Endodermal cell (in vitro differentiated cells): ENCODE data around the gene NUP50. TPM values are rescaled to one million over a fixed set of nuclear protein-coding genes. Genes with fewer than 3 reads are reported as not detected.

Source experiments
- DNase-seq: peaks from one replicate; pipeline ENCODE4 v3.0.0-alpha.2; 2017
- H3K27ac ChIP-seq: 2 replicates; pipeline ENCODE4 v1.5.1; 2013; ENCODE audit warnings: mild to moderate bottlenecking, low read depth, low read length, moderate library complexity
- H3K27me3 ChIP-seq: 2 replicates; pipeline ENCODE4 v1.6.1; 2013; ENCODE audit warnings: mild to moderate bottlenecking, low read length, moderate library complexity; ENCODE audit not compliant: insufficient read depth, control insufficient read depth, poor library complexity, severe bottlenecking
- H3K36me3 ChIP-seq: 2 replicates; pipeline ENCODE4 v1.7.0; 2013; ENCODE audit warnings: mild to moderate bottlenecking, low read length, moderate library complexity; ENCODE audit not compliant: control insufficient read depth, insufficient read depth
- H3K4me1 ChIP-seq: one replicate; pipeline ENCODE4 v1.7.0; 2013; ENCODE audit warnings: low read length; ENCODE audit not compliant: control insufficient read depth, insufficient read depth
- H3K4me3 ChIP-seq: 2 replicates; pipeline ENCODE4 v1.5.1; 2013; ENCODE audit warnings: mild to moderate bottlenecking, low read length, moderate library complexity
- H3K9ac ChIP-seq: 2 replicates; pipeline ENCODE4 v1.6.1; 2013; ENCODE audit warnings: mild to moderate bottlenecking, low read length, moderate library complexity; ENCODE audit not compliant: poor library complexity, severe bottlenecking; ENCODE audit errors: extremely low read depth
- H3K9me3 ChIP-seq: 2 replicates; pipeline ENCODE4 v1.6.1; 2013; ENCODE audit warnings: mild to moderate bottlenecking, low read length, moderate library complexity; ENCODE audit not compliant: control insufficient read depth
- H3K27ac Mint-ChIP-seq: 2 replicates; pipeline ENCODE4 v1.8.0; 2020; ENCODE audit warnings: mixed read lengths
- H3K27me3 Mint-ChIP-seq: 2 replicates; pipeline ENCODE4 v1.8.0; 2021; ENCODE audit warnings: mild to moderate bottlenecking, mixed read lengths; ENCODE audit not compliant: insufficient read depth
- H3K36me3 Mint-ChIP-seq: 2 replicates; pipeline ENCODE4 v1.8.0; 2020; ENCODE audit warnings: low read depth, mixed read lengths
- H3K4me1 Mint-ChIP-seq: 2 replicates; pipeline ENCODE4 v1.8.0; 2020; ENCODE audit warnings: mixed read lengths
- H3K4me3 Mint-ChIP-seq: 2 replicates; pipeline ENCODE4 v1.8.0; 2020; ENCODE audit warnings: mild to moderate bottlenecking, moderate library complexity, mixed read lengths
- H3K9me3 Mint-ChIP-seq: 2 replicates; pipeline ENCODE4 v1.8.0; 2020; ENCODE audit warnings: mild to moderate bottlenecking, mixed read lengths
- CTCF ChIP-seq: fragments of 200-600 bp; sonication (generic); conservative IDR thresholded peaks from 2 replicates; pipeline ENCODE4 v1.5.0; 2021; ENCODE audit warnings: antibody characterized with exemption, mild to moderate bottlenecking
- WGBS, 2 experiments: methylation state at CpG; one replicate each; pipeline versions ENCODE4 v1.1.5 to v1.1.7; 2013; ENCODE audit warnings: missing lambda C conversion rate in 2 of 2, mixed read lengths in 1 of 2; ENCODE audit not compliant: insufficient coverage in 1 of 2, insufficient read length in 1 of 2; 5-methylcytosine and 5-hydroxymethylcytosine counted together
- total RNA-seq, 2 donors: library from RNA; stranded (reverse); fragmentation: NEBNext Ultra II Directional in 1 of 2; extraction: Animal tissue kit (Norgen Biotek cat#: 25700) in 1 of 2; gene quantifications; 2 replicates in 1 of 2; 3 replicates in 1 of 2; pipeline ENCODE4 v1.2.1, GENCODE V29; 2021

NUP50 gene
- total RNA-seq, 2 donors from 2014 or later, result 101 to 115 TPM

GRCh38 chr22:45226503-45227186 lies 62.9 kb downstream of the NUP50 start:
- Mint-ChIP-seq H3K4me1 (peaks cover 11% of the 10 kb centered on the region), H3K9me3 (no peaks in the 10 kb centered on the region), H3K27me3 (no peaks in the 10 kb centered on the region), H3K27ac (peak overlapping the region; percentile 5), H3K36me3 (no peaks in the 10 kb centered on the region), H3K4me3 (no peak overlapping the region)
- no peaks in the 10 kb centered on the region for H3K36me3 ChIP-seq
- no peak overlapping the region for H3K27ac ChIP-seq
- no peak overlapping the region for H3K4me3 ChIP-seq
- peak; percentile 28 for DNase-seq
- no peaks in the 10 kb centered on the region for H3K4me1 ChIP-seq
- no peaks in the 10 kb centered on the region for H3K9me3 ChIP-seq
- H3K27me3 ChIP-seq, result no peaks in the 10 kb centered on the region
- no peak for TF ChIP-seq CTCF
- 94 to 95% methylated on average over 13 to 17 of the region's 17 CpGs for WGBS, 2 experiments
- no peak overlapping the region for H3K9ac ChIP-seq

GRCh38 chr22:45227645-45228400 lies 64.1 kb downstream of the NUP50 start:
- Histone ChIP-seq H3K36me3 (no peaks in the 10 kb centered on the region), H3K9me3 (no peaks in the 10 kb centered on the region), H3K27me3 (no peaks in the 10 kb centered on the region), H3K27ac (no peak overlapping the region), H3K9ac (no peak overlapping the region), H3K4me3 (no peak overlapping the region), H3K4me1 (no peaks in the 10 kb centered on the region)
- WGBS, 2 experiments, result 59 to 72% methylated on average over 11 to 16 of the region's 16 CpGs
- no peaks in the 10 kb centered on the region for H3K9me3 Mint-ChIP-seq
- no peaks in the 10 kb centered on the region for H3K36me3 Mint-ChIP-seq
- H3K4me1 Mint-ChIP-seq, result peaks cover 11% of the 10 kb centered on the region
- no peak for TF ChIP-seq CTCF
- no peak overlapping the region for H3K4me3 Mint-ChIP-seq
- peak; percentile 60 for DNase-seq
- H3K27me3 Mint-ChIP-seq, result no peaks in the 10 kb centered on the region
- H3K27ac Mint-ChIP-seq, result no peak overlapping the region

DNA sequence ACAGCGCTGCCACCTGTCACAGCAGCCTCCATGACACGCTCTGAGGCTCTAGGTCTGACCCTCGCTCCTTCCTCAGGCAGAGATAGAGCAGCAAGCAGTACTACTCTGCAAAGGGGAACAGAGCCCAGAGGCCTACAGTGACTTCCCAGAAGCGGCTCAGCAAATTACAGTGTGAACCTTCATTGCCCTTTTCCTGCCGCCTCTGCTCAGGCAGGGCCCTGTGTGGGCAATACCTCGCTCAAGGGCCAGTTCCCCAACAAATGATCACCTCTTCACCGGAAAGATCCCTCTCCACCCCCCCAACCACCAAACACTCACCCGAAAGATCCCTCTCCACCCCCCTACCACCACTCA lies 64.7 kb downstream of the NUP50 start:
- no peak overlapping the region for H3K4me3 Mint-ChIP-seq
- 95 to 98% methylated on average over 5 to 7 of the region's 8 CpGs for WGBS, 2 experiments
- no peaks in the 10 kb centered on the region for H3K36me3 Mint-ChIP-seq
- Histone ChIP-seq H3K4me1 (no peaks in the 10 kb centered on the region), H3K36me3 (no peaks in the 10 kb centered on the region), H3K4me3 (no peak overlapping the region), H3K27ac (no peak overlapping the region), H3K9ac (no peak overlapping the region), H3K9me3 (no peaks in the 10 kb centered on the region), H3K27me3 (no peaks in the 10 kb centered on the region)
- peaks cover 11% of the 10 kb centered on the region for H3K4me1 Mint-ChIP-seq
- no peaks in the 10 kb centered on the region for H3K9me3 Mint-ChIP-seq
- H3K27ac Mint-ChIP-seq, result no peak overlapping the region
- no peaks in the 10 kb centered on the region for H3K27me3 Mint-ChIP-seq
- no peak for TF ChIP-seq CTCF
- DNase-seq, result peak; percentile 34
